ENCODE data around the gene MKNK2.

MKNK2 gene

GRCh38 chr19:2016041-2016807, 34.8 kb downstream of the MKNK2 start:
- Histone ChIP-seq H3K9me3 (ENCODE audit: low read depth, low read length) (no peaks in the 10 kb centered on the region), H3K9ac (ENCODE audit: insufficient read length) (no peak overlapping the region), H3K4me3 (peak overlapping the region; percentile 69), H3K36me3 (ENCODE audit: insufficient read depth, low read length) (no peaks in the 10 kb centered on the region), H3K27ac (no peak overlapping the region)
- no peak for DNase-seq (ENCODE audit: low read depth, low spot score)
- TF ChIP-seq FOXP2 (optimal IDR thresholded peaks at IDR 0.05; ENCODE audit: control extremely low read depth, extremely low read length, insufficient read depth) = no peak
- no peak for TF ChIP-seq POLR2AphosphoS5 (IDR thresholded peaks at IDR 0.05; ENCODE audit: borderline replicate concordance, low read depth, low read length)
- no peak for TF ChIP-seq EZH2 (IDR thresholded peaks at IDR 0.05)

GRCh38 chr19:2015608-2015950, 35.5 kb downstream of the MKNK2 start, which contains the start of gene BTBD2:
BTBD2 (minus strand) TSS chr19:2015714; CDS start chr19:2015703, 11 bp downstream.
- Histone ChIP-seq H3K4me3 (peak within 1 kb of the TSS; percentile 82), H3K27ac (no peak within 1 kb of the TSS), H3K36me3 (ENCODE audit: insufficient read depth, low read length) (no peaks in the 10 kb centered on the region), H3K9ac (ENCODE audit: insufficient read length) (peak within 1 kb of the TSS; percentile 71), H3K9me3 (ENCODE audit: low read depth, low read length) (no peaks in the 10 kb centered on the region)
- DNase-seq (ENCODE audit: low read depth, low spot score) = peak; percentile 28
- TF ChIP-seq EZH2 (IDR thresholded peaks at IDR 0.05) (no peak), POLR2AphosphoS5 (IDR thresholded peaks at IDR 0.05; ENCODE audit: borderline replicate concordance, low read depth, low read length) (no peak), FOXP2 (optimal IDR thresholded peaks at IDR 0.05; ENCODE audit: control extremely low read depth, extremely low read length, insufficient read depth) (no peak)

- TF ChIP-seq FOXP2 (optimal IDR thresholded peaks at IDR 0.05; ENCODE audit: control extremely low read depth, extremely low read length, insufficient read depth) = no peak
- TF ChIP-seq POLR2AphosphoS5 (IDR thresholded peaks at IDR 0.05; ENCODE audit: borderline replicate concordance, low read depth, low read length) = no peak
- TF ChIP-seq EZH2 (IDR thresholded peaks at IDR 0.05) = no peak
- DNase-seq (ENCODE audit: low read depth, low spot score) = no peak
- Histone ChIP-seq H3K36me3 (ENCODE audit: insufficient read depth, low read length) (no peaks in the 10 kb centered on the region), H3K9ac (ENCODE audit: insufficient read length) (peak overlapping the region; percentile 71), H3K9me3 (ENCODE audit: low read depth, low read length) (no peaks in the 10 kb centered on the region), H3K4me3 (peak overlapping the region; percentile 82), H3K27ac (no peak overlapping the region)
Measured at GRCh38 chr19:2014731-2015607, 36.1 kb downstream of the MKNK2 start.

GRCh38 chr19:2014131-2014571, 36.9 kb downstream of the MKNK2 start:
- Histone ChIP-seq H3K9ac (ENCODE audit: insufficient read length) (no peak overlapping the region), H3K4me3 (peak overlapping the region; percentile 82), H3K9me3 (ENCODE audit: low read depth, low read length) (no peaks in the 10 kb centered on the region), H3K36me3 (ENCODE audit: insufficient read depth, low read length) (no peaks in the 10 kb centered on the region), H3K27ac (no peak overlapping the region)
- TF ChIP-seq POLR2AphosphoS5 (IDR thresholded peaks at IDR 0.05; ENCODE audit: borderline replicate concordance, low read depth, low read length) = no peak
- no peak for TF ChIP-seq EZH2 (IDR thresholded peaks at IDR 0.05)
- no peak for TF ChIP-seq FOXP2 (optimal IDR thresholded peaks at IDR 0.05; ENCODE audit: control extremely low read depth, extremely low read length, insufficient read depth)
- DNase-seq (ENCODE audit: low read depth, low spot score) = no peak

- H3K36me3 ChIP-seq (ENCODE audit: insufficient read depth, low read length) = no peaks in the 10 kb centered on the region
- H3K9me3 ChIP-seq (ENCODE audit: low read depth, low read length) = no peaks in the 10 kb centered on the region
- no peak for TF ChIP-seq FOXP2 (optimal IDR thresholded peaks at IDR 0.05; ENCODE audit: control extremely low read depth, extremely low read length, insufficient read depth)
- TF ChIP-seq POLR2AphosphoS5 (IDR thresholded peaks at IDR 0.05; ENCODE audit: borderline replicate concordance, low read depth, low read length) = no peak
- TF ChIP-seq EZH2 (IDR thresholded peaks at IDR 0.05) = no peak
- no peak overlapping the region for H3K27ac ChIP-seq
- H3K9ac ChIP-seq (ENCODE audit: insufficient read length) = no peak overlapping the region
- no peak overlapping the region for H3K4me3 ChIP-seq
- no peak for DNase-seq (ENCODE audit: low read depth, low spot score)
Measured at GRCh38 chr19:2013683-2013961, 37.4 kb downstream of the MKNK2 start.

- no peak for DNase-seq (ENCODE audit: low read depth, low spot score)
- H3K4me3 ChIP-seq = no peak overlapping the region
- no peaks in the 10 kb centered on the region for H3K9me3 ChIP-seq (ENCODE audit: low read depth, low read length)
- no peaks in the 10 kb centered on the region for H3K36me3 ChIP-seq (ENCODE audit: insufficient read depth, low read length)
- H3K9ac ChIP-seq (ENCODE audit: insufficient read length) = no peak overlapping the region
- TF ChIP-seq EZH2 (IDR thresholded peaks at IDR 0.05) (no peak), FOXP2 (optimal IDR thresholded peaks at IDR 0.05; ENCODE audit: control extremely low read depth, extremely low read length, insufficient read depth) (no peak)
- H3K27ac ChIP-seq = no peak overlapping the region
Measured at GRCh38 chr19:2012941-2013682, 37.9 kb downstream of the MKNK2 start.

- Histone ChIP-seq H3K27ac (no peak overlapping the region), H3K9me3 (ENCODE audit: low read depth, low read length) (no peaks in the 10 kb centered on the region), H3K4me3 (no peak overlapping the region), H3K36me3 (ENCODE audit: insufficient read depth, low read length) (no peaks in the 10 kb centered on the region), H3K9ac (ENCODE audit: insufficient read length) (no peak overlapping the region)
- TF ChIP-seq FOXP2 (optimal IDR thresholded peaks at IDR 0.05; ENCODE audit: control extremely low read depth, extremely low read length, insufficient read depth) (no peak), EZH2 (IDR thresholded peaks at IDR 0.05) (no peak), POLR2AphosphoS5 (IDR thresholded peaks at IDR 0.05; ENCODE audit: borderline replicate concordance, low read depth, low read length) (no peak)
- DNase-seq (ENCODE audit: low read depth, low spot score) = no peak
Measured at GRCh38 chr19:2011169-2011568, 39.9 kb downstream of the MKNK2 start.

- DNase-seq (ENCODE audit: low read depth, low spot score) = no peak
- Histone ChIP-seq H3K36me3 (ENCODE audit: insufficient read depth, low read length) (no peaks in the 10 kb centered on the region), H3K4me3 (no peak overlapping the region), H3K9ac (ENCODE audit: insufficient read length) (no peak overlapping the region), H3K9me3 (ENCODE audit: low read depth, low read length) (no peaks in the 10 kb centered on the region), H3K27ac (no peak overlapping the region)
- no peak for TF ChIP-seq EZH2 (IDR thresholded peaks at IDR 0.05)
- TF ChIP-seq FOXP2 (optimal IDR thresholded peaks at IDR 0.05; ENCODE audit: control extremely low read depth, extremely low read length, insufficient read depth) = no peak
- TF ChIP-seq POLR2AphosphoS5 (IDR thresholded peaks at IDR 0.05; ENCODE audit: borderline replicate concordance, low read depth, low read length) = no peak
Measured at GRCh38 chr19:2010135-2010668, 40.8 kb downstream of the MKNK2 start.

All from SK-N-MC (cell line).